Endothelial cell of umbilical vein (primary cell): ENCODE results near the gene UBE2G1.

Experiments
- EZH2 ChIP-seq: IDR thresholded peaks from 2 replicates; pipeline ENCODE4 v1.6.1; 2012; ENCODE audit warnings: borderline replicate concordance, low read depth, mild to moderate bottlenecking, moderate library complexity, low read length, inconsistent platforms; ENCODE audit not compliant: severe bottlenecking
- POLR2A ChIP-seq: IDR thresholded peaks from 2 replicates; pipeline ENCODE4 v1.6.1; 2012; ENCODE audit warnings: low read depth, mild to moderate bottlenecking, control low read depth, low read length
- TF ChIP-seq, protein P1 (sequence below), 2 donors: IDR thresholded peaks; 1 replicate in 1 of 2; 2 replicates in 1 of 2; pipeline ENCODE4 v1.5.1; 2011; ENCODE audit warnings: low read length in 2 of 2, mild to moderate bottlenecking in 2 of 2, moderate library complexity in 2 of 2, control low read depth in 1 of 2, inconsistent platforms in 1 of 2, low read depth in 1 of 2; ENCODE audit not compliant: insufficient read depth in 1 of 2; ENCODE audit errors: extremely low read depth in 1 of 2

DNA sequence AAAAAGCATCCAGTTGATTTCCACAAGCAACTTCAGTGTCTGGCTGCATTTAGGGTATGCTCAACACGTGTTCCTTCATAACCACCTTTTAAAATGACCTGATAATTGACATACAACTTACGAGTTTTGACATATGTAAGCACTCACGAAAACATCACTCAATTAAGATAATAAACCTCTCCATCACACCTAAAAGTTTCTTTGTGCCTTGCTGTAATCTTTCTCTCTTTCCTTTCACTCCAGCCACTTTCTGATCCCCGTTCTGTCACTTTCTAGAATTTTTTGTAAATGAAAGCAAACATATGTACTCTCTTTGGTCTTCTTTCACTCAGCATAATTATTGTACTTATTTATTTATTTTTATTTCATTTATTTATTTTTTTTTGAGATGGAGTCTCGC lies 20.7 kb upstream of the UBE2G1 start:
- TF ChIP-seq, protein P1, sequence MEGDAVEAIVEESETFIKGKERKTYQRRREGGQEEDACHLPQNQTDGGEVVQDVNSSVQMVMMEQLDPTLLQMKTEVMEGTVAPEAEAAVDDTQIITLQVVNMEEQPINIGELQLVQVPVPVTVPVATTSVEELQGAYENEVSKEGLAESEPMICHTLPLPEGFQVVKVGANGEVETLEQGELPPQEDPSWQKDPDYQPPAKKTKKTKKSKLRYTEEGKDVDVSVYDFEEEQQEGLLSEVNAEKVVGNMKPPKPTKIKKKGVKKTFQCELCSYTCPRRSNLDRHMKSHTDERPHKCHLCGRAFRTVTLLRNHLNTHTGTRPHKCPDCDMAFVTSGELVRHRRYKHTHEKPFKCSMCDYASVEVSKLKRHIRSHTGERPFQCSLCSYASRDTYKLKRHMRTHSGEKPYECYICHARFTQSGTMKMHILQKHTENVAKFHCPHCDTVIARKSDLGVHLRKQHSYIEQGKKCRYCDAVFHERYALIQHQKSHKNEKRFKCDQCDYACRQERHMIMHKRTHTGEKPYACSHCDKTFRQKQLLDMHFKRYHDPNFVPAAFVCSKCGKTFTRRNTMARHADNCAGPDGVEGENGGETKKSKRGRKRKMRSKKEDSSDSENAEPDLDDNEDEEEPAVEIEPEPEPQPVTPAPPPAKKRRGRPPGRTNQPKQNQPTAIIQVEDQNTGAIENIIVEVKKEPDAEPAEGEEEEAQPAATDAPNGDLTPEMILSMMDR (IDR thresholded peaks at IDR 0.05; ENCODE audit: extremely low read depth in 1 of 2, insufficient read depth in 1 of 2, low read depth in 1 of 2, low read length in 2 of 2): no peak
- TF ChIP-seq POLR2A: no peak
- no peak for TF ChIP-seq EZH2
